GM13977 (cell line): Measurements from ENCODE around the gene MTHFR.

ENCODE experiments used
- DNase-seq: peaks from one replicate; pipeline ENCODE4 v3.0.0; 2012; ENCODE audit warnings: low spot score
- in situ Hi-C: fragments of 300-500 bp; cut with MboI; formaldehyde crosslinking; loops from one replicate; pipeline ENCODE4 v1.12.0; 2022; ENCODE audit warnings: low sequenced_read_pairs, low pct_unique_long_range_greater_than_20kb, mixed read lengths, inconsistent platforms; ENCODE audit not compliant: unreplicated experiment
- TF ChIP-seq, protein P1 (sequence below): IDR thresholded peaks from 2 replicates; pipeline ENCODE4 v1.5.1; 2012; ENCODE audit warnings: mild to moderate bottlenecking, control low read depth; ENCODE audit not compliant: insufficient read depth; ENCODE audit errors: extremely low read depth, missing control alignments

MTHFR gene

DNA sequence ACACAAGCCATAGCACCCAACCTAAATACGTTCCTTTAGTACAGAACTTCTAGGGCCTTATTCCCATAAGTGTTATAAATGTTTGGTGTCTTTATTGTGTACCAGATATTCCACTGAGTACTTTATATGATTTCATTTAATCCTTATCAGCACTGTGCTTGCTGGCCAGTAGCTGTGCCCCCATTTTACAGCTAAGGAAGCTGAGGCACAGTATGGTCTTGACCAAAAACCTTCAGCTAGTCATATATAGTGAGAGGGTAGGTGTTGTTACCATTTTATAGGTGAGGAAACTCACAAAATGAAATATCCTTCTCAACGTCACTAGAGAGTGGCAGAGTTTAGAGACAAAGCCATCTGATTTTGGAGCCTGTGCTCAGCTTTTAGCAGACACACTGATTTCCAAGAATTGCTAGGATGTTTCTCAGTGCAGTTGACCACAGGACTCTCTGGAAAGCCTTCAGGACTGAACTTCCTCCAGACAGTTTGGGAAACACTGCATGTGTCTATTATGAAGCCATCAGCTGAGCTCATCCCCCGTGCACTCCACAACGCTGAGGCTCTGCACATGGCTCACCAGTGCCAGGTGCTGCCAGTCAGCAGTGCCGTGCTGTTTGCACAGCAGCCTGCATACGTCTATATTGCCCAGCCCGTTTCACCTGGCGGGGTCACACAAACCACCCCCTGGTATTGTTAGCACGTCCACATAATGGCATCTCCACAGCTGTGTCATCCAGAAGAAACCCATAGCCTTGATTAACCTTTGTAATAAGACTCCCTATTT is 26.4 kb upstream of the MTHFR start:
- TF ChIP-seq, protein P1, sequence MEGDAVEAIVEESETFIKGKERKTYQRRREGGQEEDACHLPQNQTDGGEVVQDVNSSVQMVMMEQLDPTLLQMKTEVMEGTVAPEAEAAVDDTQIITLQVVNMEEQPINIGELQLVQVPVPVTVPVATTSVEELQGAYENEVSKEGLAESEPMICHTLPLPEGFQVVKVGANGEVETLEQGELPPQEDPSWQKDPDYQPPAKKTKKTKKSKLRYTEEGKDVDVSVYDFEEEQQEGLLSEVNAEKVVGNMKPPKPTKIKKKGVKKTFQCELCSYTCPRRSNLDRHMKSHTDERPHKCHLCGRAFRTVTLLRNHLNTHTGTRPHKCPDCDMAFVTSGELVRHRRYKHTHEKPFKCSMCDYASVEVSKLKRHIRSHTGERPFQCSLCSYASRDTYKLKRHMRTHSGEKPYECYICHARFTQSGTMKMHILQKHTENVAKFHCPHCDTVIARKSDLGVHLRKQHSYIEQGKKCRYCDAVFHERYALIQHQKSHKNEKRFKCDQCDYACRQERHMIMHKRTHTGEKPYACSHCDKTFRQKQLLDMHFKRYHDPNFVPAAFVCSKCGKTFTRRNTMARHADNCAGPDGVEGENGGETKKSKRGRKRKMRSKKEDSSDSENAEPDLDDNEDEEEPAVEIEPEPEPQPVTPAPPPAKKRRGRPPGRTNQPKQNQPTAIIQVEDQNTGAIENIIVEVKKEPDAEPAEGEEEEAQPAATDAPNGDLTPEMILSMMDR: no peak
- DNase-seq: no peak
- in situ Hi-C loops: no loop called here

DNA sequence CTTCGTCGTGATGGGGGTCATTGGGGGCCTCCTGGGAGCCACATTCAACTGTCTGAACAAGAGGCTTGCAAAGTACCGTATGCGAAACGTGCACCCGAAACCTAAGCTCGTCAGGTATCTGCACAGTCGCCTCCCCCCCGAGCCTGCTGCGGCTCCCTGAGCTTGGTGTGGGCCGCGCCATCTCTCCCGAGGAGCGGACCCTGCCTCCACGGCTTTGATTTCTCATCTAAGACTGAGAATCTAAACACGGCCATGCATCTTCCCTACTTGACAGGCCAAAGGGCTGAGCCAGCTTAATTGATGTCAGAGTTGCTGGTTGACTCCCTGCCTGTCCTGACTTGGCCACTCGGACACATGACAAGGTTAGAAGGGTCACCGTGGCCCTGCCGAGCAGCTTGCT is 22.7 kb upstream of the MTHFR start:
- no peak for DNase-seq
- in situ Hi-C loops: no loop called here
- TF ChIP-seq, protein P1: no peak

DNA sequence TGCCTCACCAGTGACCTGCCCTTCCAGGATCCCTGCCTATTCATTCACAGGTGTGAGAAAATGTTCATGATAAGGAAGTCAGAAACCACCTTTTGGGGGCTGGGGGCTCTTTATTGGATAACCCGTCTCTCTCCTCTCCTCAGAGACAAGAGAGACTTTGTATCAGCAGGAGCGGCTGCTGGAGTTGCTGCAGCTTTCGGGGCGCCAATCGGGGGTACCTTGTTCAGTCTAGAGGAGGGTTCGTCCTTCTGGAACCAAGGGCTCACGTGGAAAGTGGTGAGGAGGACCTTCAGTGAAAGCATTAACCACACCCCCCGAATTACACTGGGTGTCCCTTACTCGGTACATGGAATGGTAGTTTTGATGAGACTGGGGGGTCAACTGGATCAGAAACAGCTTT is 21.2 kb upstream of the MTHFR start:
- in situ Hi-C loops: no loop called here
- no peak for DNase-seq
- TF ChIP-seq, protein P1: no peak

DNA sequence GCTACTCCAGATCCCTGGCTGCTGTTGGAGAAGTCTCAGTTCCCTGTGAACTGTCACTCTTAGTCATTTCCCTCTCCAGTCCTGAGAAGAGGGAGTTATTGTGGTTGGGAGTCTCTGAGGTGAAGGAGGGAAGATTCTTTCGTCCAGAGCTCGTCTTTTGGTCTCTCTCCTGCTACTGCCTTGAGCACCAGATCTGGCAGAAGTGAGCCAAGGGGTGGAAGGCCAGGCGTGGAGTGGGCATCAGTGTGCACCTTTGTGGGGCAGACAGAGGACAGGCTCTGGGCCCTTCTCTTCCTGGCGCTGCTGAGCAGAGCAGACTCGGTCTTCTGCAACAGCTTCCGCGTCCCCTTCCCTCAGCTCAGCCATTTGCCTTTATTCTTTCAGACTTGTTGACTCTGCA is 19.4 kb upstream of the MTHFR start:
- TF ChIP-seq, protein P1: no peak
- in situ Hi-C loops: no loop called here
- DNase-seq: no peak

DNA sequence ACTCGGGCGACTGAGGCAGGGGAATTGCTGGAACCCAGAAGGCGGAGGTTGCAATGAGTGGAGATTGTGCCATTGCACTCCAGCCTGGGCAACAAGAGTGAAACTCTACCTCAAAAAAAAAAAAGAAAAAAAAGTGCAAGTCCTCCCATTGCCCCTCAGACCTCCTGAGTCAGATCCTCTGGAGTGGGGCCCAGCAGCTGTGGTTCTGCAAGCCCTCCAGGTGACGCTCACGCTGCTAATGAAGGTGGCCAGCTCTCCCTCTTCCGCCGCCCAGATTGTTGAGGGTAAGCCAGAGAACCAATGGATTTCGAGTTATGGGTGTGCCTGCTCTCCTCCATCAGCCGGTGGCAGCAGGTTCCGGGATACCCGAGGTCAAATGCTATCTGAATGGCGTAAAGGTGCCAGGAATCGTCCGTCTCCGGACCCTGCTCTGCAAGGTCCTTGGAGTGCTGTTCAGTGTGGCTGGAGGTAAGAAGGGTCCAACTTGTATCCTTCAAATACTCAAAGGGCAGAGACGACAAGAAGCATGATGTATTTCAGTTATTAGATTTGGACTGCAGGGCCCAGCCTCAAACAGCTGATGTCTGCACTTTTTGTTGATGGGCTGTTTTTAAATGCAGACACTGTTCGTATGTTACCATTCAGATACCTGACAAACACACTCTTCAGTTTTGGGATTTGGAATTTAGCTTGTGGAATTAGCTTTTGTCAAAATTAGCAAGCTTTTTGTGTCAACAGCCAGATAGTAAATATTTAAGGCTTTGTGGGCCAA is 17.8 kb upstream of the MTHFR start:
- DNase-seq: no peak
- TF ChIP-seq, protein P1: no peak
- in situ Hi-C loops: no loop called here

DNA sequence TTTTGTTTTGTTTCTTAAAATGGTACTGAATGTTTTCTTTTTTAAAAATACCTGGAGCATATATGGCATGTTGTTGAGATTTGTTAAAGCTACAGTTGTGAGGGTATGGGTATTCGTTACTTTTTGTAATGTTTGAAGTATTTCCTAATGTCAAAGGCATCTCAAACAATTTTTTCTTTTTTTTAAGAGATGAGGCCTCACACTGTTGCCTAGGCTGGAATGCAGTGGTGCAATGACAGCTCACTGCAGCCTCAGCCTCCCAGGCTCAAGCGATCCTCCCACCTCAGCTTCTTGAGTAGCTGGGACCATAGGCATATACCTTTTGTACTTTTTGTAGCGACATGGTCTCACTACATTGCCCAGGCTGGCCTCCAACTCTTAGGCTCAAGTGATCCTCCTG is 16.3 kb upstream of the MTHFR start:
- TF ChIP-seq, protein P1: no peak
- in situ Hi-C loops: no loop called here
- no peak for DNase-seq
